Astrocyte (in vitro differentiated cells and primary cell): ENCODE measurements around the gene LMTK3.

Experiments
- CTCF ChIP-seq: IDR thresholded peaks from 2 replicates; pipeline ENCODE4 v1.5.1; 2011; ENCODE audit warnings: low read depth, mild to moderate bottlenecking, inconsistent platforms, low read length, moderate library complexity; ENCODE audit not compliant: insufficient read depth
- EZH2 ChIP-seq: IDR thresholded peaks from 2 replicates; pipeline ENCODE4 v1.6.1; 2012; ENCODE audit warnings: mild to moderate bottlenecking, low read length, inconsistent platforms; ENCODE audit not compliant: insufficient read depth

- TF ChIP-seq CTCF (no peak), EZH2 (no peak)
Measured at GRCh38 chr19:48476176-48476575, 35.5 kb downstream of the LMTK3 start.
